Body of pancreas (tissue), 4 donors: Measurements from ENCODE around the gene LMX1B.

Experiments
- CTCF ChIP-seq, 7 experiments: fragments of 450-650 bp in 4 of 7; fragments of 200-600 bp in 3 of 7; sonication (generic) in 3 of 7; IDR thresholded peaks; one replicate each; pipeline ENCODE4 v1.5.1; 2016 to 2019; ENCODE audit warnings: antibody characterized with exemption in 7 of 7
- POLR2A ChIP-seq, 3 donors: fragments of 450-650 bp; IDR thresholded peaks; one replicate each; pipeline ENCODE4 v1.6.1; 2016; ENCODE audit warnings: antibody characterized with exemption in 3 of 3, mild to moderate bottlenecking in 2 of 3

GRCh38 chr9:126613651-126614050, at the start of gene LMX1B:
- no peak for TF ChIP-seq CTCF (IDR thresholded peaks at IDR 0.05)
- no peak for TF ChIP-seq POLR2A (IDR thresholded peaks at IDR 0.05)
